Brain microvascular endothelial cell (primary cell): ENCODE data around the gene LIPE.

Experiments
- DNase-seq: peaks from one replicate; pipeline ENCODE4 v3.0.0-alpha.2; 2020
- H3K27ac ChIP-seq: fragments of 250-450 bp; sonication (Bioruptor Pico); 2 replicates; pipeline ENCODE4 v1.5.1; 2020; ENCODE audit warnings: mild to moderate bottlenecking, moderate library complexity
- H3K27me3 ChIP-seq: fragments of 250-450 bp; sonication (Bioruptor Pico); replicated peaks from 2 replicates; pipeline ENCODE4 v1.5.1; 2020; ENCODE audit warnings: mild to moderate bottlenecking
- H3K36me3 ChIP-seq: fragments of 250-450 bp; sonication (Bioruptor Pico); replicated peaks from 2 replicates; pipeline ENCODE4 v1.5.1; 2020; ENCODE audit warnings: mild to moderate bottlenecking
- H3K4me3 ChIP-seq: 2 replicates; pipeline ENCODE4 v1.5.1; 2011; ENCODE audit warnings: low read depth, mild to moderate bottlenecking, control low read depth, low read length, moderate library complexity
- CTCF ChIP-seq: IDR thresholded peaks from 2 replicates; pipeline ENCODE4 v1.5.1; 2011; ENCODE audit warnings: low read depth, mild to moderate bottlenecking, moderate library complexity, low read length, control low read depth, inconsistent platforms; ENCODE audit errors: missing control alignments
- in situ Hi-C: cut with HindIII; loops from 2 replicates; pipeline ENCODE4 v1.10.0; 2017; ENCODE audit warnings: low sequenced_read_pairs, low pct_ligation_motif_present

Gene LIPE

GRCh38 chr19:42402376-42403116 lies 24.6 kb downstream of the LIPE start:
- Histone ChIP-seq H3K36me3 (no peaks in the 10 kb centered on the region), H3K27ac (no peak overlapping the region), H3K27me3 (no peaks in the 10 kb centered on the region), H3K4me3 (no peak overlapping the region)
- in situ Hi-C loops = no loop called here
- no peak for TF ChIP-seq CTCF
- no peak for DNase-seq

- Histone ChIP-seq H3K27ac (no peak overlapping the region), H3K4me3 (peak overlapping the region; percentile 56), H3K27me3 (no peaks in the 10 kb centered on the region), H3K36me3 (no peaks in the 10 kb centered on the region)
- DNase-seq = peak; percentile 65
- peak; percentile 90 for TF ChIP-seq CTCF
- in situ Hi-C loops = no loop called here
Observed at GRCh38 chr19:42401365-42402303, 25.6 kb downstream of the LIPE start.

- no peak overlapping the region for H3K4me3 ChIP-seq
- no peak overlapping the region for H3K27ac ChIP-seq
- no peaks in the 10 kb centered on the region for H3K27me3 ChIP-seq
- no peaks in the 10 kb centered on the region for H3K36me3 ChIP-seq
- in situ Hi-C loops = no loop called here
- DNase-seq = no peak
- no peak for TF ChIP-seq CTCF
Observed at GRCh38 chr19:42400404-42400803, 26.8 kb downstream of the LIPE start.

- in situ Hi-C loops = no loop called here
- peak overlapping the region; percentile 42 for H3K27ac ChIP-seq
- H3K36me3 ChIP-seq = no peaks in the 10 kb centered on the region
- TF ChIP-seq CTCF = no peak
- H3K4me3 ChIP-seq = peak overlapping the region; percentile 75
- no peak for DNase-seq
- no peaks in the 10 kb centered on the region for H3K27me3 ChIP-seq
Observed at GRCh38 chr19:42397263-42398166, 29.7 kb downstream of the LIPE start.

- Histone ChIP-seq H3K27ac (peak overlapping the region; percentile 50), H3K27me3 (no peaks in the 10 kb centered on the region), H3K36me3 (no peaks in the 10 kb centered on the region), H3K4me3 (peak overlapping the region; percentile 75)
- in situ Hi-C loops = no loop called here
- no peak for TF ChIP-seq CTCF
- DNase-seq = peak; percentile 100
Observed at GRCh38 chr19:42396381-42397262, 30.6 kb downstream of the LIPE start.
